VCaP (cell line): ENCODE data around the gene GJB4.
A peak's percentile ranks its signal among the peaks of the same experiment; 100 is the strongest.

Experiments
- H3K27ac ChIP-seq: fragments of 450-650 bp; 2 replicates; pipeline ENCODE4 v1.5.1; 2017
- TF ChIP-seq, protein P1 (sequence below): fragments of 450-650 bp; conservative IDR thresholded peaks from 2 replicates; pipeline ENCODE4 v1.5.1; 2017; ENCODE audit warnings: mild to moderate bottlenecking, moderate library complexity

The GJB4 gene

DNA sequence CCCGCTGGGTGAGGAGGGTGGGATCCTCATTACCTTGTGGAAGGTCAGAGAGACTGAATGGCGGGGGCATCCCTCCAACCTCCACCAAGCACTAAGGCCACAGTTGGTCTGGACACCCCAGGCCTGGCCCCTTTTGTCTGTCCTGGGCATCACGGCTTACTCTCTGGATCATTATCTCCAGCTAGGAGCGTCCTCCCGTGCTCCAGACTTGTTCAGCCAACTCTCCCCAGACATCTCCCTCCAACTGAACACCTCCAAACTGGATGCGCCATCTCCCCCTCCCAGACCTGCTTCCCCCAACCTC lies 11.9 kb upstream of the GJB4 start:
- TF ChIP-seq, protein P1, sequence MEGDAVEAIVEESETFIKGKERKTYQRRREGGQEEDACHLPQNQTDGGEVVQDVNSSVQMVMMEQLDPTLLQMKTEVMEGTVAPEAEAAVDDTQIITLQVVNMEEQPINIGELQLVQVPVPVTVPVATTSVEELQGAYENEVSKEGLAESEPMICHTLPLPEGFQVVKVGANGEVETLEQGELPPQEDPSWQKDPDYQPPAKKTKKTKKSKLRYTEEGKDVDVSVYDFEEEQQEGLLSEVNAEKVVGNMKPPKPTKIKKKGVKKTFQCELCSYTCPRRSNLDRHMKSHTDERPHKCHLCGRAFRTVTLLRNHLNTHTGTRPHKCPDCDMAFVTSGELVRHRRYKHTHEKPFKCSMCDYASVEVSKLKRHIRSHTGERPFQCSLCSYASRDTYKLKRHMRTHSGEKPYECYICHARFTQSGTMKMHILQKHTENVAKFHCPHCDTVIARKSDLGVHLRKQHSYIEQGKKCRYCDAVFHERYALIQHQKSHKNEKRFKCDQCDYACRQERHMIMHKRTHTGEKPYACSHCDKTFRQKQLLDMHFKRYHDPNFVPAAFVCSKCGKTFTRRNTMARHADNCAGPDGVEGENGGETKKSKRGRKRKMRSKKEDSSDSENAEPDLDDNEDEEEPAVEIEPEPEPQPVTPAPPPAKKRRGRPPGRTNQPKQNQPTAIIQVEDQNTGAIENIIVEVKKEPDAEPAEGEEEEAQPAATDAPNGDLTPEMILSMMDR: no peak
- H3K27ac ChIP-seq: no peak overlapping the region

DNA sequence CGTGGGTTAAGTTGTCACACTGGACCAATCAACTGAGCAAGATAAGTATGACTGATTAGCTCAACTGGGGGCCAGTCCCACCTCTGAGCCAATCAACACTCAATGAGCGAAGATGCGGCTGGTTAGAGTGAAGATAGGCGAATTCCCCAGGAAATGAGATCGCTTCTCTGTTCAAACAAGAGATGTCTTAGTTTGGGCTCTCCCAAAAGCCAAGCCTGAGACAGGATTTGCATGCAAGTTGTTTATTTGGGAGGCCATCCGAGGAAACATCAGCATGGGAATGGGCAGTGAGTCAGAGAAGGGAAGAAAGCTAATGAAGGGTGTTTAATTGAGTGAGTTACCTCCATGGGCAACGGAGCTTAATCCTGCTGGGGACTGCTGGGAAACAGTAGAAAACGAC lies 9.5 kb upstream of the GJB4 start:
- H3K27ac ChIP-seq: no peak overlapping the region
- TF ChIP-seq, protein P1: no peak

DNA sequence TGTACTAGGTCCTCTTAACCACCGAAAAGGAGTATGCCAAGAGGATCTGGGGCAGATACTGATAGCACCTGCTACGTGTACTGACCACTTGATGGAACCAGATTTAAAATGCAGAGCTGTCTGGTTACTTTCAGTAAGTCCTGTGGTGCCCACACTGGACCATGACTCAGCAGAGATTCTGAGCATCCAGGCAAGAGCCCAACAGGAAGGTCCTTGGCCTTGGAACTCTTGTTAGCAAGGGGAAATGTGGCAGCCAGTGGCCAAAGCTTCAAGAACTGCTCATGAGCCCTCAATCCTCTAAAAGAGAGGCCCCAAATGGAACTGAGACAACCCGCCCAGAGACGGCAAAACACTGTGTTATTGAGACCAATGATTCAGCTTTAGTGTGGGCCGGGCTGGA lies 8.9 kb upstream of the GJB4 start:
- no peak overlapping the region for H3K27ac ChIP-seq
- TF ChIP-seq, protein P1: no peak

DNA sequence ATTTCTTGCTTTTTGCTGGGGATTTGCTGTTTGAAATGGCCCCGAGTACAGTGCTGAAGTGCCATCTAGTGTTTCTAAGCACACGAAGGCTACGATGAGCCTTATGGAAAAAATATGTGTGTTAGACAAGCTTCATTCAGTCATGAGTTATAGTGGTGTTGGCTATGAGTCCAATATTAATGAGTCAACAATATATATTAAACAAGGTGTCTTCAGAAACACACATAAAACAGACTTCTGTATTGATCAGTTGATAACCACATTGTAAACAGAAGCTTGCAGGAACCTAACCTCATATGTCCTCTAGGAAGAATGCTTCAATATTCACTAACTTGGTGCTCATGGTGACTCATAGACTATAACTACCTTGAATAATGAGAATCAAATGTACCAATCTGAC lies 6.4 kb upstream of the GJB4 start:
- TF ChIP-seq, protein P1: 0 out of 2 replicates have a peak, but pooled peaks have one; percentile 12
- no peak overlapping the region for H3K27ac ChIP-seq

DNA sequence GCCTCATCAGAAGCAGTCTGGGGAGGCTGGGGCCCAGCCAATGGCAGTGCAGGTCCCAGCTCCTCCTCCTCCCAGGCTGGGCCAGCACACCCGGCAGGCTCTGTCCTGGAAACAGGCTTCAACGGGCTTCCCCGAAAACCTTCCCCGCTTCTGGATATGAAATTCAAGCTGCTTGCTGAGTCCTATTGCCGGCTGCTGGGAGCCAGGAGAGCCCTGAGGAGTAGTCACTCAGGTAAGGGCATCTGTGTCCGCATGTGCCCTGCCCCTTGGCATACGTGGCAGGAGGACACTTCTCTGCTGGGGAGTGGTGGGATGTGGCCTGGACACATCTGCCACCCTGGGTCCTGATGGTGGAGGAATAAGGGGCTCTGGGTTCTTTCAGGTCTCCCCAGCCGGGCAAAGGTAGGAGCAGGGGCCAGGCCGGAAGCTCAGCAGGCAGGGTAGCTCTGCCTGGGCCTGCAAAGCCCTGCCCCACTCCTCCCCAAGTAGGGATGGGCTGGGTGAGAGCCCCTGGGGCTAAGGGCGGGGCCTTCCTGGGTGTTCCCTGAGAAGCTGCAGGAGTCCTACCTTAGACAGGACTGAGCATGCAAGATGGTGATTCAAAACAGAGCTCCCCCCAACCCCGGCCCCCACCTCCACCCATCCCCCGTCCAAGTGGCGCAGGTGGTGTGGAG lies 4.4 kb upstream of the GJB4 start, which contains the start of gene GJB5:
Gene GJB5, plus strand, starts transcription at position 84 of the 674 bp plus-strand sequence. CDS start 2,284 bp downstream, outside the sequence.
- TF ChIP-seq, protein P1: no peak

DNA sequence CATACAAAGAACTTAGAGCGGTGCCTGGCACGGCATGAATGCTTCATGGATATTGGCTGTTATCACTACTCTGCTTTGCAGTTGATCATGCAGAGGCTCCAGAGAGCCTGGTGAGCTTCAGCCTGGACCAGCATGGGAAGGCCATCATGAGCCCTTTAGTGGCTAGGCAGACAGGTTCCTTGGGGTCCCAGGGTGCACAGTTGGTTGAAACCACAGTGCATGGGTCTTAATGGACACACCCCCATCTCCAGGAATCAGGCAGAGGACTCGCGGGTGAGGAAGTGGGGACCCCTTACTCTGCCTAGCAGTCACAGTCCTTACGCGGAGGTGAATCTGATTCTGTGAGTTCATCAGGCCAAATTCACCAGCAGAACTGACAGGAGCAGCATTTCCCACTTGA lies 3.6 kb upstream of the GJB4 start:
- TF ChIP-seq, protein P1: no peak

More for the DNA sequence above, 4.4 kb upstream of the GJB4 start, which contains the start of gene GJB5:
- no peak within 1 kb of the TSS for H3K27ac ChIP-seq

DNA sequence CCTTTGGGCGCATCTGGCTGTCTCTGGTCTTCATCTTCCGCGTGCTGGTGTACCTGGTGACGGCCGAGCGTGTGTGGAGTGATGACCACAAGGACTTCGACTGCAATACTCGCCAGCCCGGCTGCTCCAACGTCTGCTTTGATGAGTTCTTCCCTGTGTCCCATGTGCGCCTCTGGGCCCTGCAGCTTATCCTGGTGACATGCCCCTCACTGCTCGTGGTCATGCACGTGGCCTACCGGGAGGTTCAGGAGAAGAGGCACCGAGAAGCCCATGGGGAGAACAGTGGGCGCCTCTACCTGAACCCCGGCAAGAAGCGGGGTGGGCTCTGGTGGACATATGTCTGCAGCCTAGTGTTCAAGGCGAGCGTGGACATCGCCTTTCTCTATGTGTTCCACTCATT lies 2.2 kb upstream of the GJB4 start:
- TF ChIP-seq, protein P1: no peak
- no peak overlapping the region for H3K27ac ChIP-seq

More for the DNA sequence above, 3.6 kb upstream of the GJB4 start:
- H3K27ac ChIP-seq: no peak overlapping the region
